Neuronal stem cell (in vitro differentiated cells): ENCODE data around the gene VPS26C.

ENCODE experiments used
- DNase-seq: peaks from one replicate; pipeline ENCODE4 v3.0.0-alpha.2; 2013; ENCODE audit warnings: low spot score
- H2AFZ ChIP-seq: one replicate; pipeline ENCODE4 v1.6.1; 2013; ENCODE audit warnings: mild to moderate bottlenecking, low read length, inconsistent platforms
- H2AK5ac ChIP-seq: 2 replicates; pipeline ENCODE4 v1.6.1; 2013; ENCODE audit warnings: low read depth, mild to moderate bottlenecking, inconsistent platforms, low read length, moderate library complexity, mixed read lengths
- H2BK120ac ChIP-seq: 2 replicates; pipeline ENCODE4 v1.6.1; 2013; ENCODE audit warnings: low read depth, mild to moderate bottlenecking, inconsistent platforms, low read length, moderate library complexity, mixed read lengths
- H2BK12ac ChIP-seq: one replicate; pipeline ENCODE4 v1.6.1; 2013; ENCODE audit warnings: low read length, inconsistent platforms
- H2BK15ac ChIP-seq: 2 replicates; pipeline ENCODE4 v1.6.1; 2013; ENCODE audit warnings: mild to moderate bottlenecking, low read length, inconsistent platforms, mixed read lengths
- H2BK5ac ChIP-seq: one replicate; pipeline ENCODE4 v1.6.1; 2013; ENCODE audit warnings: inconsistent platforms, mild to moderate bottlenecking, low read length, moderate library complexity
- H3K14ac ChIP-seq: one replicate; pipeline ENCODE4 v1.6.1; 2013; ENCODE audit warnings: low read length, inconsistent platforms
- H3K18ac ChIP-seq: 2 replicates; pipeline ENCODE4 v1.6.1; 2013; ENCODE audit warnings: low read length, inconsistent platforms
- H3K23ac ChIP-seq: 2 replicates; pipeline ENCODE4 v1.6.1; 2013; ENCODE audit warnings: low read depth, mild to moderate bottlenecking, mixed read lengths, low read length, inconsistent platforms; ENCODE audit not compliant: poor library complexity
- H3K27ac ChIP-seq: replicated peaks from 3 replicates; pipeline ENCODE4 v1.5.1; 2013; ENCODE audit warnings: low read length, inconsistent platforms
- H3K27me3 ChIP-seq, 3 experiments: 2 replicates each; pipeline ENCODE4 v1.6.1; 2013; ENCODE audit warnings: low read length in 3 of 3, mild to moderate bottlenecking in 2 of 3, inconsistent platforms in 1 of 3, low read depth in 1 of 3, mixed read lengths in 1 of 3, moderate library complexity in 1 of 3; ENCODE audit not compliant: control insufficient read depth in 3 of 3, insufficient read depth in 3 of 3
- H3K36me3 ChIP-seq, 2 donors: replicated peaks in 1 of 2; 2 replicates each; pipeline ENCODE4 v1.6.1; 2013; ENCODE audit warnings: low read length in 2 of 2; ENCODE audit not compliant: control insufficient read depth in 2 of 2, insufficient read depth in 2 of 2
- H3K4ac ChIP-seq: 2 replicates; pipeline ENCODE4 v1.6.1; 2013; ENCODE audit warnings: inconsistent platforms, mild to moderate bottlenecking, low read length, moderate library complexity
- H3K4me1 ChIP-seq, 2 donors: 1 replicate in 1 of 2; 2 replicates in 1 of 2; pipeline ENCODE4 v1.6.1; 2013; ENCODE audit warnings: low read length in 2 of 2, low read depth in 1 of 2; ENCODE audit not compliant: control insufficient read depth in 2 of 2, insufficient read depth in 1 of 2
- H3K4me2 ChIP-seq: one replicate; pipeline ENCODE4 v1.6.1; 2013; ENCODE audit warnings: mild to moderate bottlenecking, low read length, inconsistent platforms; ENCODE audit not compliant: insufficient read depth, poor library complexity, severe bottlenecking
- H3K4me3 ChIP-seq, 2 donors: 2 replicates each; pipeline ENCODE4 v1.5.1; 2013; ENCODE audit warnings: low read length in 2 of 2, mild to moderate bottlenecking in 2 of 2, inconsistent platforms in 1 of 2, moderate library complexity in 1 of 2
- H3K79me1 ChIP-seq: one replicate; pipeline ENCODE4 v1.6.1; 2013; ENCODE audit warnings: low read depth, mild to moderate bottlenecking, inconsistent platforms, low read length, moderate library complexity
- H3K9ac ChIP-seq: one replicate; pipeline ENCODE4 v1.6.1; 2013; ENCODE audit warnings: mild to moderate bottlenecking, low read depth, low read length, inconsistent platforms; ENCODE audit not compliant: poor library complexity
- H3K9me3 ChIP-seq, 2 donors: replicated peaks in 1 of 2; 2 replicates each; pipeline versions ENCODE3 to v1.6.1; 2013; ENCODE audit warnings: low read length in 2 of 2, mild to moderate bottlenecking in 2 of 2, inconsistent platforms in 1 of 2, low read depth in 1 of 2, mixed read lengths in 1 of 2, moderate library complexity in 1 of 2; ENCODE audit not compliant: control insufficient read depth in 2 of 2, insufficient read depth in 1 of 2
- H4K8ac ChIP-seq: one replicate; pipeline ENCODE4 v1.6.1; 2013; ENCODE audit warnings: low read depth, mild to moderate bottlenecking, inconsistent platforms, low read length, moderate library complexity
- H4K91ac ChIP-seq: one replicate; pipeline ENCODE4 v1.6.1; 2013; ENCODE audit warnings: low read length, low read depth, mild to moderate bottlenecking, inconsistent platforms; ENCODE audit not compliant: poor library complexity
- WGBS, 2 donors: extraction: QIAGEN DNeasy Blood & Tissue Kit; methylation state at CpG; one replicate each; pipeline ENCODE4 v1.1.7; 2013; ENCODE audit warnings: missing lambda C conversion rate in 2 of 2, mixed read lengths in 1 of 2; ENCODE audit not compliant: insufficient read length in 2 of 2, insufficient replicate concordance in 1 of 2; ENCODE audit errors: extremely low coverage in 2 of 2; 5-methylcytosine and 5-hydroxymethylcytosine counted together

VPS26C gene

DNA sequence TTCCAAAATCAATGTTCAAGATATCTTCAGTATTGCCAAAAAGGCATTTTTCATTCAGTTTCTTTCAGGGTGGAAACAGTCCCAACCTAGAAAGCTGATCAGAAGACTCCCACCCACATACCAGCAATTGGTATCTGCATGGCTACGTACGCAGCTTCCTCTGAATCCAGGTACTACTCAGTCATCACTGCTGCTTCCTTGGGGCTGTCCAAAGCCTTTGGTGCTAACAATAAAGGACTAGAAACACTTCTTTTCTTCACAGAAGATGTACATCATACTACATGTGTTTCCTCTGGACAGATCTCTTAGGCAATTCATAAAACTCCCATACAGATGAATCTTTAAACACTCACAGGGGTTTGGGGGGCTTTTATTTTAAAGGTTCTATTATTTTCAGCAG, 29.8 kb downstream of the VPS26C start:
- H3K9me3 ChIP-seq: no peaks in the 10 kb centered on the region
- H3K4me2 ChIP-seq: no peak overlapping the region
- no peak overlapping the region for H2BK120ac ChIP-seq
- no peak overlapping the region for H2AFZ ChIP-seq
- H4K91ac ChIP-seq: no peak overlapping the region
- H2BK15ac ChIP-seq: no peak overlapping the region
- no peak overlapping the region for H3K4ac ChIP-seq
- no peak overlapping the region for H3K18ac ChIP-seq
- H2BK12ac ChIP-seq: no peak overlapping the region
- no peak overlapping the region for H4K8ac ChIP-seq
- H3K4me3 ChIP-seq: no peak overlapping the region
- no peaks in the 10 kb centered on the region for H3K27me3 ChIP-seq
- H2AK5ac ChIP-seq: no peak overlapping the region
- H2BK5ac ChIP-seq: no peak overlapping the region
- DNase-seq: no peak
- peaks cover 5 to 87% of the 10 kb centered on the region in 2 donors for H3K36me3 ChIP-seq
- H3K14ac ChIP-seq: no peak overlapping the region
- WGBS, 2 donors: no CpG with 5 or more reads among the region's 2 CpGs
- H3K9ac ChIP-seq: no peak overlapping the region
- peaks cover 4% of the 10 kb centered on the region for H3K79me1 ChIP-seq
- no peak overlapping the region for H3K23ac ChIP-seq
- H3K4me1 ChIP-seq: no peaks in the 10 kb centered on the region
- H3K27ac ChIP-seq: no peak overlapping the region

DNA sequence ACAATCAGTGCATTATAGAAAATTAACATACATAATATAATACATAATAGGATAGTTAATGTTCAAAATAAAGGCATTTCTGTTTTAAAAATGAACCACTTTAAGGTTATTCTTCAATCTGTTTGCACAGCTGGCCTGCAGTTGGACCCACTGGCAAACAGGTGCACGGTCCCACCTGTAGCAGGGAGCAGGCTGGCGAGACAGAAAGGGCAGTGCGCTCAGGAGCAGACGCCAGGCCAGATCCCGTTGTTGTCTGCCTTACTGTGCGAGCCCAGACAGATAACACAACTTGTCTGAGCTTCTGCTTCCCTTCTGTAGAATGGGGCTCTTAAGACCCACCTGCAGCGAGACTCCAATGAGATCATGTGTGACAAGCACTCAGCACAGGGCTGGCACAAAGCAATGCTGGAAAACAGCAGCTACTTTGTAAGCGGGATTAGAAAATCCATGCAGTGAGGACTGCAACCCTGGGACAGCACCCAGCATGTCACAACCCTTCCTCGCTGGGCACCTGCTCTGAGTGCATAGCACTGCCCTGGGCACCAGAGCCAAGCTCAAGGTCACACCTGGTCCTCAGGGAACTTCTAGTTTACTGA, 33.5 kb downstream of the VPS26C start:
- no peak overlapping the region for H2AFZ ChIP-seq
- H2BK12ac ChIP-seq: no peak overlapping the region
- H3K4me1 ChIP-seq: no peaks in the 10 kb centered on the region
- no peak overlapping the region for H2BK5ac ChIP-seq
- H3K23ac ChIP-seq: no peak overlapping the region
- no peak overlapping the region for H3K27ac ChIP-seq
- H3K79me1 ChIP-seq: no peaks in the 10 kb centered on the region
- H3K18ac ChIP-seq: no peak overlapping the region
- H3K14ac ChIP-seq: no peak overlapping the region
- no peak overlapping the region for H3K4me3 ChIP-seq
- H3K9ac ChIP-seq: no peak overlapping the region
- H4K91ac ChIP-seq: no peak overlapping the region
- no peak overlapping the region for H3K4me2 ChIP-seq
- no peak overlapping the region for H3K4ac ChIP-seq
- H2BK15ac ChIP-seq: no peak overlapping the region
- DNase-seq: no peak
- WGBS, 2 donors: no CpG with 5 or more reads among the region's 9 CpGs
- no peaks in the 10 kb centered on the region for H3K27me3 ChIP-seq
- no peaks in the 10 kb centered on the region for H3K9me3 ChIP-seq
- no peak overlapping the region for H4K8ac ChIP-seq
- H3K36me3 ChIP-seq: peaks cover 10 to 93% of the 10 kb centered on the region in 2 donors
- H2AK5ac ChIP-seq: no peak overlapping the region
- H2BK120ac ChIP-seq: no peak overlapping the region

DNA sequence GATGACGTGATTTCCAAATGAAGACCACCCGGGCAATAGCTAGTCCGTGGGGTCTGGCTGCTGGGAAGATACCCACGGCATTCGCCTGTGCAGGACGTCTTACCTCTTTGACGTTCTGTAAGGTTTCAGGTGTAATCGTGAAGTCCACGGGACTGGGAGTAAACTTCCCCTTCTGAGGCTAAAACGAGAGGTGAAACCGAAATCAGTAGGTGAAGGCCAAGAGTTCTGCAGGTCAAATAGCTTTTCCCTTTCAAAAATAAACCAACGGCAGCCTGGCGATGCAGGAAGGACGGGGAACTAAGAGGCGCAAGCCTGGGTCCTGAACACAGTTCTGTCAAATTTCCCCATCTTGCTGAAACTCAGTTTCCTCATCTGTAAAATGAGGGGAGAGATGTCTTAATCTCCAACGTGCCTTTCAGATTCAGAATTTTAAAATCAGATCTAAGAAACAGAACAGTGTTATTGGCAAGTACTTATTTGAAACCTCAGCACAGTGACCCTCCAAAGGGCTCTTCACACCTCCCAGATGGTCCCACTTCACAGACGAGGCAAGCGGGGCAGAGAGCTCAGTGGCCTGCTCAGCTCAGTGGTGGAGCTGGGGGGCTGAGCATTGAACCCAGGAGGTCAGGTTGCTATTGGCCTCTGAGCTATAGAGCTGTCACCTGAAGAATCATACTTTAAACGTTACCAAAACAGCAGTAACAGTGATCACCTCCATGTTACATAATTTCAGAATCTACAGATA, 34.7 kb downstream of the VPS26C start:
- Histone ChIP-seq H4K8ac (no peak overlapping the region), H3K4me1 (no peaks in the 10 kb centered on the region), H4K91ac (no peak overlapping the region), H2AFZ (no peak overlapping the region), H3K23ac (no peak overlapping the region), H3K27ac (no peak overlapping the region), H2AK5ac (no peak overlapping the region), H3K27me3 (no peaks in the 10 kb centered on the region), H3K4ac (no peak overlapping the region), H3K4me3 (no peak overlapping the region), H3K79me1 (no peaks in the 10 kb centered on the region), H2BK15ac (no peak overlapping the region), H2BK12ac (no peak overlapping the region), H3K9ac (no peak overlapping the region), H2BK5ac (no peak overlapping the region), H3K18ac (no peak overlapping the region), H3K4me2 (no peak overlapping the region), H3K14ac (no peak overlapping the region), H3K9me3 (no peaks in the 10 kb centered on the region), H3K36me3 (peaks cover 17 to 93% of the 10 kb centered on the region in 2 donors), H2BK120ac (no peak overlapping the region)
- no peak for DNase-seq
- WGBS, 2 donors: no CpG with 5 or more reads among the region's 19 CpGs

DNA sequence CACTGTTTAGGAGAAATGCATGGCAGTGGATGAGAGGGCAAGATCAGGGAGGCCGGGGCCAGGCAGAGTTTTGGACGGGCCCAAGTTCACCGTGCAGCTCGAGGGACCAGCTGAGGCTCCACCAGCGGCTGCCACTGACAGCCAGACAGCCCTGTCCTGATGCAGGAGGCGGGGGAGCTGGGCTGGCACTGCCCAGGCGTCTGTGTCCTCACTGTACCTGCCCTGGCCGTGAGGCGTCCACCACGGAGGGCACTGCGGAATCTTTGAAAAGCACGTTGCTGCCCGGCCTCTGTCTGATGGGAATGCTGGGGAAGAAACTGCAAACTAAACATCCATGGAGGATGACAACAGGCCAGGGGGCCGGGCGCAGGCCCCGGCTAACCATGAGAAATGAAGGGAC, 35.5 kb downstream of the VPS26C start:
- no peaks in the 10 kb centered on the region for H3K79me1 ChIP-seq
- H2BK120ac ChIP-seq: no peak overlapping the region
- H3K14ac ChIP-seq: no peak overlapping the region
- no peaks in the 10 kb centered on the region for H3K27me3 ChIP-seq
- peak overlapping the region; percentile 61 for H3K23ac ChIP-seq
- no peak overlapping the region for H2AK5ac ChIP-seq
- H3K9ac ChIP-seq: no peak overlapping the region
- H4K91ac ChIP-seq: no peak overlapping the region
- H3K36me3 ChIP-seq: peaks cover 22 to 93% of the 10 kb centered on the region in 2 donors
- no peak overlapping the region for H3K4ac ChIP-seq
- WGBS, 2 donors: no CpG with 5 or more reads among the region's 16 CpGs
- no peak overlapping the region for H3K4me2 ChIP-seq
- H2AFZ ChIP-seq: no peak overlapping the region
- no peak overlapping the region for H3K18ac ChIP-seq
- H4K8ac ChIP-seq: no peak overlapping the region
- no peak overlapping the region for H2BK12ac ChIP-seq
- DNase-seq: no peak
- no peak overlapping the region for H3K27ac ChIP-seq
- H3K9me3 ChIP-seq: no peaks in the 10 kb centered on the region
- no peak overlapping the region for H2BK15ac ChIP-seq
- H3K4me3 ChIP-seq: peak overlapping the region in 1 of 2 donors; percentile 30
- no peaks in the 10 kb centered on the region for H3K4me1 ChIP-seq
- no peak overlapping the region for H2BK5ac ChIP-seq
